K562 (cell line): Measurements from ENCODE around the gene SPEM3. TPM values are rescaled to one million over a fixed set of nuclear protein-coding genes. Genes with fewer than 3 reads are reported as not detected.

ENCODE experiments used
- BRF1 ChIP-seq: IDR thresholded peaks from 3 replicates; pipeline ENCODE4 v1.6.1; 2011; ENCODE audit warnings: borderline replicate concordance, mild to moderate bottlenecking; ENCODE audit not compliant: insufficient read length; ENCODE audit errors: extremely low read depth
- HMGN3 ChIP-seq: IDR thresholded peaks from 2 replicates; pipeline ENCODE4 v1.6.1; 2011; ENCODE audit warnings: borderline replicate concordance, low read depth, mild to moderate bottlenecking, mixed read lengths, low read length; ENCODE audit not compliant: insufficient read length; ENCODE audit errors: extremely low read depth
- NFIC ChIP-seq: fragments of 450-650 bp; IDR thresholded peaks from 2 replicates; pipeline ENCODE4 v1.6.1; 2017; ENCODE audit warnings: mild to moderate bottlenecking, inconsistent platforms
- NRF1 ChIP-seq, 2 experiments: fragments of 450-650 bp; IDR thresholded peaks in 1 of 2; conservative IDR thresholded peaks in 1 of 2; 2 replicates each; pipeline ENCODE4 v1.6.1; 2014; ENCODE audit warnings: mild to moderate bottlenecking in 2 of 2
- PCBP2 ChIP-seq: fragments of 200-400 bp; formaldehyde crosslinking; IDR thresholded peaks from 2 replicates; pipeline ENCODE4 v1.6.1; 2018; ENCODE audit warnings: low read length, low read depth, mild to moderate bottlenecking, moderate library complexity; ENCODE audit not compliant: poor library complexity, severe bottlenecking
- RBFOX2 ChIP-seq: fragments of 200-400 bp; formaldehyde crosslinking; IDR thresholded peaks from 2 replicates; pipeline ENCODE4 v1.6.1; 2017; ENCODE audit warnings: low read depth, mild to moderate bottlenecking, low read length, moderate library complexity
- ZBTB7A ChIP-seq: IDR thresholded peaks from 2 replicates; pipeline ENCODE4 v1.6.1; 2011; ENCODE audit warnings: low read depth, mild to moderate bottlenecking, low read length, moderate library complexity, borderline replicate concordance; ENCODE audit not compliant: control insufficient read depth
- ZNF146 ChIP-seq: IDR thresholded peaks from one replicate; pipeline ENCODE4 v1.6.1; 2018; ENCODE audit warnings: missing compliant biosample characterization; ENCODE audit not compliant: unreplicated experiment
- polyA plus RNA-seq, 8 experiments: library from polyadenylated mRNA; depleted of rRNA in 4 of 8; stranded (reverse) in 5 of 8; unstranded in 3 of 8; fragments of >200 nt; fragmentation: Nextera tagmentation in 2 of 8; fragmentation: Illumina TruSeq in 1 of 8; extraction: Ambion mirVana in 2 of 8; extraction: Trizol in 1 of 8; gene quantifications; 2 replicates each; pipeline versions ENCODE4 v1.2.1 to v1.2.3, GENCODE V29; 2011 to 2014; ENCODE audit warnings: inconsistent platforms in 1 of 8, missing spikeins in 1 of 8
- total RNA-seq, 7 experiments: library from RNA; depleted of rRNA in 6 of 7; stranded (reverse); fragments of >200 nt in 6 of 7; fragmentation: Illumina TruSeq in 2 of 7; extraction: Trizol in 2 of 7; gene quantifications; 2 replicates each; pipeline versions ENCODE4 v1.2.1 to v1.2.3, GENCODE V29; 2011 to 2021; ENCODE audit warnings: low replicate concordance in 1 of 7
- TF ChIP-seq, protein P1 (sequence below): fragments of 450-650 bp; IDR thresholded peaks from 2 replicates; pipeline ENCODE4 v1.6.1; 2016; ENCODE audit warnings: mild to moderate bottlenecking, moderate library complexity
- TF ChIP-seq, protein P2 (sequence below): sonication (generic); formaldehyde crosslinking; IDR thresholded peaks from 2 replicates; pipeline ENCODE4 v1.8.1; 2023; ENCODE audit warnings: mild to moderate bottlenecking, missing genetic modification reagents, moderate library complexity
- TF ChIP-seq, protein P3 (sequence below): fragments of 450-650 bp; IDR thresholded peaks from 2 replicates; pipeline ENCODE4 v1.6.1; 2016; ENCODE audit warnings: borderline replicate concordance

Gene SPEM3
- total and polyA plus RNA-seq, 9 of the 15 experiments (the other 6 are each of a cell fraction or from before 2014, with no cell fraction given) = not detected

DNA sequence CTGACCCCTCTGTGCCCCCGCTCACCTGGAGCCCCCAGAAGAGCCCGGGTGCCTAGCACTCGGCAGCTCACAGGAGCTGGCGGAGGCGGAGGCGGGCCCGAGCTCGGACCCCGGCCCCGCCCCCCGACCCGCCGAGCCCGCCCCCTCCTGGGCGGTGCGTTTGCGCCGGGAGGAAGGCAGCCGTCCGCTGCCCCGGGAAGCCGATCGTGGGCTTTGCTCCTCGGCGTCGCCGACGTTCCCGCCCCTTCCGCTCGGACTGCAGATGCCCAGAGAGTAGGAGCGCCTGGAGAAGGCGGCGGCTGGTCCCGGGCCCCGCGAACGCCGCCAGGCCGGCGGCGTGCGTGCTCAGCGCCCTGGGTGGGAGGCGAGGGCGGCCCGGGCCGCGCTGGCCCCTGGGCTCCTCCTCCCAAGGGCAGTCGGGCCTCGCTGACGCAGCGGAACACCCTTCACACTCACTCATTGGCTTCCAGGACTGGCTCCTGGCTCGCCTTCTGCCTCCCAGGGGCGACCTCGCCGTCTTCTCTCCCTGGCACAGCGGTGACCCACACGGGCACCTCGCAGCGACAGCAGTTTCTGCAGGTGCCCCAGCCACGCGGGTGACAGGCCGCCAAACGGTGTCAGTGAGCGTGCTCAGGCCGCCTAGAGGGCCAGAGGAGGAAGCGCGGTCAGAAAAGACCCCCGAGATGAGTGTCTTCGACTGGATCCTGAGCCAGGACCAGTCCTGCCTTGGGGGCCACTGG is 34.0 kb upstream of the SPEM3 start, which contains the start of gene PLSCR3 (continued):
- TF ChIP-seq, protein P1, sequence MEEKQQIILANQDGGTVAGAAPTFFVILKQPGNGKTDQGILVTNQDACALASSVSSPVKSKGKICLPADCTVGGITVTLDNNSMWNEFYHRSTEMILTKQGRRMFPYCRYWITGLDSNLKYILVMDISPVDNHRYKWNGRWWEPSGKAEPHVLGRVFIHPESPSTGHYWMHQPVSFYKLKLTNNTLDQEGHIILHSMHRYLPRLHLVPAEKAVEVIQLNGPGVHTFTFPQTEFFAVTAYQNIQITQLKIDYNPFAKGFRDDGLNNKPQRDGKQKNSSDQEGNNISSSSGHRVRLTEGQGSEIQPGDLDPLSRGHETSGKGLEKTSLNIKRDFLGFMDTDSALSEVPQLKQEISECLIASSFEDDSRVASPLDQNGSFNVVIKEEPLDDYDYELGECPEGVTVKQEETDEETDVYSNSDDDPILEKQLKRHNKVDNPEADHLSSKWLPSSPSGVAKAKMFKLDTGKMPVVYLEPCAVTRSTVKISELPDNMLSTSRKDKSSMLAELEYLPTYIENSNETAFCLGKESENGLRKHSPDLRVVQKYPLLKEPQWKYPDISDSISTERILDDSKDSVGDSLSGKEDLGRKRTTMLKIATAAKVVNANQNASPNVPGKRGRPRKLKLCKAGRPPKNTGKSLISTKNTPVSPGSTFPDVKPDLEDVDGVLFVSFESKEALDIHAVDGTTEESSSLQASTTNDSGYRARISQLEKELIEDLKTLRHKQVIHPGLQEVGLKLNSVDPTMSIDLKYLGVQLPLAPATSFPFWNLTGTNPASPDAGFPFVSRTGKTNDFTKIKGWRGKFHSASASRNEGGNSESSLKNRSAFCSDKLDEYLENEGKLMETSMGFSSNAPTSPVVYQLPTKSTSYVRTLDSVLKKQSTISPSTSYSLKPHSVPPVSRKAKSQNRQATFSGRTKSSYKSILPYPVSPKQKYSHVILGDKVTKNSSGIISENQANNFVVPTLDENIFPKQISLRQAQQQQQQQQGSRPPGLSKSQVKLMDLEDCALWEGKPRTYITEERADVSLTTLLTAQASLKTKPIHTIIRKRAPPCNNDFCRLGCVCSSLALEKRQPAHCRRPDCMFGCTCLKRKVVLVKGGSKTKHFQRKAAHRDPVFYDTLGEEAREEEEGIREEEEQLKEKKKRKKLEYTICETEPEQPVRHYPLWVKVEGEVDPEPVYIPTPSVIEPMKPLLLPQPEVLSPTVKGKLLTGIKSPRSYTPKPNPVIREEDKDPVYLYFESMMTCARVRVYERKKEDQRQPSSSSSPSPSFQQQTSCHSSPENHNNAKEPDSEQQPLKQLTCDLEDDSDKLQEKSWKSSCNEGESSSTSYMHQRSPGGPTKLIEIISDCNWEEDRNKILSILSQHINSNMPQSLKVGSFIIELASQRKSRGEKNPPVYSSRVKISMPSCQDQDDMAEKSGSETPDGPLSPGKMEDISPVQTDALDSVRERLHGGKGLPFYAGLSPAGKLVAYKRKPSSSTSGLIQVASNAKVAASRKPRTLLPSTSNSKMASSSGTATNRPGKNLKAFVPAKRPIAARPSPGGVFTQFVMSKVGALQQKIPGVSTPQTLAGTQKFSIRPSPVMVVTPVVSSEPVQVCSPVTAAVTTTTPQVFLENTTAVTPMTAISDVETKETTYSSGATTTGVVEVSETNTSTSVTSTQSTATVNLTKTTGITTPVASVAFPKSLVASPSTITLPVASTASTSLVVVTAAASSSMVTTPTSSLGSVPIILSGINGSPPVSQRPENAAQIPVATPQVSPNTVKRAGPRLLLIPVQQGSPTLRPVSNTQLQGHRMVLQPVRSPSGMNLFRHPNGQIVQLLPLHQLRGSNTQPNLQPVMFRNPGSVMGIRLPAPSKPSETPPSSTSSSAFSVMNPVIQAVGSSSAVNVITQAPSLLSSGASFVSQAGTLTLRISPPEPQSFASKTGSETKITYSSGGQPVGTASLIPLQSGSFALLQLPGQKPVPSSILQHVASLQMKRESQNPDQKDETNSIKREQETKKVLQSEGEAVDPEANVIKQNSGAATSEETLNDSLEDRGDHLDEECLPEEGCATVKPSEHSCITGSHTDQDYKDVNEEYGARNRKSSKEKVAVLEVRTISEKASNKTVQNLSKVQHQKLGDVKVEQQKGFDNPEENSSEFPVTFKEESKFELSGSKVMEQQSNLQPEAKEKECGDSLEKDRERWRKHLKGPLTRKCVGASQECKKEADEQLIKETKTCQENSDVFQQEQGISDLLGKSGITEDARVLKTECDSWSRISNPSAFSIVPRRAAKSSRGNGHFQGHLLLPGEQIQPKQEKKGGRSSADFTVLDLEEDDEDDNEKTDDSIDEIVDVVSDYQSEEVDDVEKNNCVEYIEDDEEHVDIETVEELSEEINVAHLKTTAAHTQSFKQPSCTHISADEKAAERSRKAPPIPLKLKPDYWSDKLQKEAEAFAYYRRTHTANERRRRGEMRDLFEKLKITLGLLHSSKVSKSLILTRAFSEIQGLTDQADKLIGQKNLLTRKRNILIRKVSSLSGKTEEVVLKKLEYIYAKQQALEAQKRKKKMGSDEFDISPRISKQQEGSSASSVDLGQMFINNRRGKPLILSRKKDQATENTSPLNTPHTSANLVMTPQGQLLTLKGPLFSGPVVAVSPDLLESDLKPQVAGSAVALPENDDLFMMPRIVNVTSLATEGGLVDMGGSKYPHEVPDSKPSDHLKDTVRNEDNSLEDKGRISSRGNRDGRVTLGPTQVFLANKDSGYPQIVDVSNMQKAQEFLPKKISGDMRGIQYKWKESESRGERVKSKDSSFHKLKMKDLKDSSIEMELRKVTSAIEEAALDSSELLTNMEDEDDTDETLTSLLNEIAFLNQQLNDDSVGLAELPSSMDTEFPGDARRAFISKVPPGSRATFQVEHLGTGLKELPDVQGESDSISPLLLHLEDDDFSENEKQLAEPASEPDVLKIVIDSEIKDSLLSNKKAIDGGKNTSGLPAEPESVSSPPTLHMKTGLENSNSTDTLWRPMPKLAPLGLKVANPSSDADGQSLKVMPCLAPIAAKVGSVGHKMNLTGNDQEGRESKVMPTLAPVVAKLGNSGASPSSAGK = peak; percentile 96
- TF ChIP-seq ZNF146 (CRISPR knock-in tag) (no peak), RBFOX2 (peak; percentile 81), BRF1 (no peak), NRF1 (conservative IDR thresholded peaks at IDR 0.05 in 1 of 2, IDR thresholded peaks at IDR 0.05 in 1 of 2) (peak; percentile 65 to 71), PCBP2 (no peak), ZBTB7A (peak; percentile 87), HMGN3 (peak; percentile 52), NFIC (0 out of 2 replicates have a peak, but pooled peaks have one; percentile 4)
- TF ChIP-seq, protein P2, sequence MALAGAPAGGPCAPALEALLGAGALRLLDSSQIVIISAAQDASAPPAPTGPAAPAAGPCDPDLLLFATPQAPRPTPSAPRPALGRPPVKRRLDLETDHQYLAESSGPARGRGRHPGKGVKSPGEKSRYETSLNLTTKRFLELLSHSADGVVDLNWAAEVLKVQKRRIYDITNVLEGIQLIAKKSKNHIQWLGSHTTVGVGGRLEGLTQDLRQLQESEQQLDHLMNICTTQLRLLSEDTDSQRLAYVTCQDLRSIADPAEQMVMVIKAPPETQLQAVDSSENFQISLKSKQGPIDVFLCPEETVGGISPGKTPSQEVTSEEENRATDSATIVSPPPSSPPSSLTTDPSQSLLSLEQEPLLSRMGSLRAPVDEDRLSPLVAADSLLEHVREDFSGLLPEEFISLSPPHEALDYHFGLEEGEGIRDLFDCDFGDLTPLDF = no peak
- TF ChIP-seq, protein P3, sequence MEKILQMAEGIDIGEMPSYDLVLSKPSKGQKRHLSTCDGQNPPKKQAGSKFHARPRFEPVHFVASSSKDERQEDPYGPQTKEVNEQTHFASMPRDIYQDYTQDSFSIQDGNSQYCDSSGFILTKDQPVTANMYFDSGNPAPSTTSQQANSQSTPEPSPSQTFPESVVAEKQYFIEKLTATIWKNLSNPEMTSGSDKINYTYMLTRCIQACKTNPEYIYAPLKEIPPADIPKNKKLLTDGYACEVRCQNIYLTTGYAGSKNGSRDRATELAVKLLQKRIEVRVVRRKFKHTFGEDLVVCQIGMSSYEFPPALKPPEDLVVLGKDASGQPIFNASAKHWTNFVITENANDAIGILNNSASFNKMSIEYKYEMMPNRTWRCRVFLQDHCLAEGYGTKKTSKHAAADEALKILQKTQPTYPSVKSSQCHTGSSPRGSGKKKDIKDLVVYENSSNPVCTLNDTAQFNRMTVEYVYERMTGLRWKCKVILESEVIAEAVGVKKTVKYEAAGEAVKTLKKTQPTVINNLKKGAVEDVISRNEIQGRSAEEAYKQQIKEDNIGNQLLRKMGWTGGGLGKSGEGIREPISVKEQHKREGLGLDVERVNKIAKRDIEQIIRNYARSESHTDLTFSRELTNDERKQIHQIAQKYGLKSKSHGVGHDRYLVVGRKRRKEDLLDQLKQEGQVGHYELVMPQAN = peak; percentile 55; the same call in 1 of the 2 replicates
